ENCODE results near the gene ATXN1. TPM values are rescaled to one million over a fixed set of nuclear protein-coding genes. Genes with fewer than 3 reads are reported as not detected.
A peak's percentile ranks its signal among the peaks of the same experiment; 100 is the strongest.

ATXN1 gene
- polyA plus RNA-seq, 4 donors: 4.6 to 16.5 (median 5.9) TPM

DNA sequence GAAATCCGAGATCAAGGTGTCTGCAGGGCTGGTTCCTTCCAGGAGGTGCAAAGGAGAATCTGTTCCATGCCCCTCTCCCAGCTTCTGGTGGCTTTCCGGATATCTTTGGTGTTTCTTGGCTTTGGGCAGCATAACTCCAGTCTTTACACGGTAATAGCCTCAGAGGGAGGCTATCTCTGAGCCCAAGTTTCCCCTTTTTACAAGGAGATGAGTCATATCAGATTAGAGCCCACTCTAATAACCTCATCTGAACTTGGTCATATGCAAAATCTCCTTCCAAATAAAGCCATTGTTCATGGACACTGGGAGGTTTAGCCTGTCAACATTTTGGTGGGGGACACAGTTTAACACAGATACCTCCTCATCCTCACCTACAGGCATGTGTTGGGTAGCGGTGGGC is 213.7 kb downstream of the ATXN1 start:
- H3K36me3 ChIP-seq (ENCODE audit: control insufficient read depth in 3 of 3, insufficient read depth in 2 of 3, low read depth in 1 of 3, low read length in 3 of 3): peaks cover 0 to 9% (median 0%) of the 10 kb centered on the region in 3 donors
- FAIRE-seq: no peak
- H3K27me3 ChIP-seq (ENCODE audit: control insufficient read depth in 3 of 3, insufficient read depth in 3 of 3, low read length in 3 of 3): no peaks in the 10 kb centered on the region
- WGBS, 3 donors: 87 to 91% (median 88%) methylated on average over 4 of the region's 4 CpGs
- H3K4me1 ChIP-seq (ENCODE audit: control insufficient read depth in 3 of 3, insufficient read depth in 2 of 3, low read depth in 1 of 3, low read length in 2 of 3): peaks cover 0 to 2% (median 0%) of the 10 kb centered on the region in 3 donors
- no peaks in the 10 kb centered on the region for H3K9me3 ChIP-seq (ENCODE audit: control insufficient read depth in 2 of 2, insufficient read depth in 1 of 2, low read depth in 1 of 2, low read length in 1 of 2)
- H3K27ac ChIP-seq (ENCODE audit: low read depth in 1 of 3, low read length in 2 of 3): no peak overlapping the region
- no peak overlapping the region for H3K4me3 ChIP-seq (ENCODE audit: low read depth in 1 of 3, low read length in 3 of 3)
- no peak for DNase-seq

DNA sequence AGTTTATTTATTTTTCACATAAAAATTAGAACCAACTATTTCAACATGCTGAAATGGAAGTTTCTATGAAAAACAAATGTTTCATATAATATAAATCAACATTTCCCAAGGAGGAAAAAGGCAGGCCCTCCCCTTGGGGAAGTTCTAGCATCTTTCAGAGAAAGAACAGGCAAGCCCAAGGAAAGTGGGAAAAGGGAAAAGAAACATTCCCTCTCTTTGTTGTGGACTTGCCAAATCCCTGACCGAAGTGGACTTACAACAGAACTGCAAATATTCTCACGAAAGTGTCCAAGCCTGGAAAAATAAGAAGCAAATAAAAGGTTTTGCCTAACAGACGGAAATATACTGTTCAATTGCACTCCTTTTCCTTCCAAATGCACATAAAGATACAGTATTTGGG is 214.4 kb downstream of the ATXN1 start:
- Histone ChIP-seq H3K27me3 (ENCODE audit: control insufficient read depth in 3 of 3, insufficient read depth in 3 of 3, low read length in 3 of 3) (no peaks in the 10 kb centered on the region), H3K4me1 (ENCODE audit: control insufficient read depth in 3 of 3, insufficient read depth in 2 of 3, low read depth in 1 of 3, low read length in 2 of 3) (peaks cover 0 to 2% (median 0%) of the 10 kb centered on the region in 3 donors), H3K9me3 (ENCODE audit: control insufficient read depth in 2 of 2, insufficient read depth in 1 of 2, low read depth in 1 of 2, low read length in 1 of 2) (no peaks in the 10 kb centered on the region), H3K4me3 (ENCODE audit: low read depth in 1 of 3, low read length in 3 of 3) (no peak overlapping the region), H3K36me3 (ENCODE audit: control insufficient read depth in 3 of 3, insufficient read depth in 2 of 3, low read depth in 1 of 3, low read length in 3 of 3) (peaks cover 0 to 8% (median 0%) of the 10 kb centered on the region in 3 donors), H3K27ac (ENCODE audit: low read depth in 1 of 3, low read length in 2 of 3) (no peak overlapping the region)
- no peak for DNase-seq
- FAIRE-seq: no peak
- 81 to 98% (median 96%) methylated on average over 3 of the region's 3 CpGs for WGBS, 3 donors

DNA sequence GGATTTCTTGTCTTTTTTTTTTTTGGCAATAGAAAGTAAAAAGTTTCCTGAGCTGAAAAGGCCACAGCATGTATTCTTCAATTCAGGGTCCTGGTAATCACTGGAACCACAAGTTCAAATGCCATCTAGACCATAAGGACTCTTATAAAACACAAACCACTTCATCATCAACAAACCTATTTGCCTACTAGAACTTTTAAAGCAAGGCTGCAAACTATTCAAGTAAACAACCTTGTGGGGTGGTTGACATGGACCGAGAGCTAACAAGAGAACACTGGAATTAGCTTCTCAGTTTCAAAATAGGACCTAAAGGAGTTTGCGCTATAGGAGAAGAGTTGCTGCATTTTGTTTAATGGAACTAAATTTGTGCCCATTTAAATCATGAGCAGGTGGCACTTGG is 215.9 kb downstream of the ATXN1 start:
- FAIRE-seq (no peak), DNase-seq (no peak)
- 93 to 100% (median 97%) methylated on average over 2 of the region's 2 CpGs for WGBS, 3 donors

DNA sequence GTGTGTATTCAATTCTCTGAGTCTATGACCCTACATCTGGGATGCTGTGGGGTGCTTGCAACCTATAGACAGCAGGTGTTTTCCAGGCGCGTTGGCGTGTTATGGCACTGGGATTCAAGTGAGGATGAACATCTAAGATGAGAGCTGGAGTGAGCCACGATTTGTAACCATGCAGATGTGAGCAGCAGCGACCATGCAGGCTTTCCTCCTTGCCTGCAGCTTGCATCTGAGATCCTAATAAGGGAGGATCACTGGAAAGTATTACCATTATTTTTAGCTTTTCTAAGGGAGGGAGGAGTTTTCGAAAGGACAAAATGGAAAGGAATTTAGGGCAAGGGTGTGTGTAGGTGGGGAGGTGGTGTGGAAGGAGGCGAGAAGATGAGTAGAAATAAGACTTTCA is 216.7 kb downstream of the ATXN1 start:
- WGBS, 3 donors: 85 to 93% (median 91%) methylated on average over 7 of the region's 7 CpGs
- no peak for DNase-seq
- no peak for FAIRE-seq

More for the DNA sequence above, 215.9 kb downstream of the ATXN1 start:
- Histone ChIP-seq H3K9me3 (ENCODE audit: control insufficient read depth in 2 of 2, insufficient read depth in 1 of 2, low read depth in 1 of 2, low read length in 1 of 2) (no peaks in the 10 kb centered on the region), H3K4me1 (ENCODE audit: control insufficient read depth in 3 of 3, insufficient read depth in 2 of 3, low read depth in 1 of 3, low read length in 2 of 3) (peaks cover 0 to 2% (median 0%) of the 10 kb centered on the region in 3 donors), H3K4me3 (ENCODE audit: low read depth in 1 of 3, low read length in 3 of 3) (no peak overlapping the region), H3K27ac (ENCODE audit: low read depth in 1 of 3, low read length in 2 of 3) (no peak overlapping the region), H3K36me3 (ENCODE audit: control insufficient read depth in 3 of 3, insufficient read depth in 2 of 3, low read depth in 1 of 3, low read length in 3 of 3) (peaks cover 0 to 11% (median 0%) of the 10 kb centered on the region in 3 donors), H3K27me3 (ENCODE audit: control insufficient read depth in 3 of 3, insufficient read depth in 3 of 3, low read length in 3 of 3) (no peaks in the 10 kb centered on the region)

DNA sequence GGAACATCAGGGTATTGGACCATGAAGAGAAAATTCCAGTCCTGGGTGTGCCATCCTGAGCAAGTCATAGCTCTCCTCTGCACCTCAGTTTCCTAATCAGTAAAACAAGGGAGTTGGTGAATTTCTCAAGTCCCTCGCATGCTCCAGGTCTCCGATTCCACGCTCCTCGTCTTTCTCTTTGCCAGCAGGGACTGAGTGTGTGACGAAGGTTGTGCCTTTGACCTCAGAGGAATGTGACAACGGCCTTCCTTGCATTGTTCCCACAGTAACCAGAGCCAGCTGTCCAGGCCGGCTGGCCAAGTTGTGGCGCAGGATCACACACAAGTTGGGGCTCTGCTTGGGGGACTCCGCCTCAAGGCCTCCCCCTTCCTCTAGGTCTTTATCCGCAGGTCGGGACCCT is 217.3 kb downstream of the ATXN1 start:
- H3K27ac ChIP-seq (ENCODE audit: low read depth in 1 of 3, low read length in 2 of 3): peak overlapping the region in 1 of 3 donors; percentile 26
- WGBS, 3 donors: 71 to 84% (median 82%) methylated on average over 11 of the region's 11 CpGs
- FAIRE-seq: no peak

More for the DNA sequence above, 216.7 kb downstream of the ATXN1 start:
- peaks cover 0 to 2% (median 0%) of the 10 kb centered on the region in 3 donors for H3K4me1 ChIP-seq (ENCODE audit: control insufficient read depth in 3 of 3, insufficient read depth in 2 of 3, low read depth in 1 of 3, low read length in 2 of 3)
- H3K4me3 ChIP-seq (ENCODE audit: low read depth in 1 of 3, low read length in 3 of 3): no peak overlapping the region
- no peaks in the 10 kb centered on the region for H3K9me3 ChIP-seq (ENCODE audit: control insufficient read depth in 2 of 2, insufficient read depth in 1 of 2, low read depth in 1 of 2, low read length in 1 of 2)
- H3K36me3 ChIP-seq (ENCODE audit: control insufficient read depth in 3 of 3, insufficient read depth in 2 of 3, low read depth in 1 of 3, low read length in 3 of 3): peaks cover 0 to 11% (median 0%) of the 10 kb centered on the region in 3 donors
- peak overlapping the region in 1 of 3 donors; percentile 26 for H3K27ac ChIP-seq (ENCODE audit: low read depth in 1 of 3, low read length in 2 of 3)
- H3K27me3 ChIP-seq (ENCODE audit: control insufficient read depth in 3 of 3, insufficient read depth in 3 of 3, low read length in 3 of 3): no peaks in the 10 kb centered on the region

DNA sequence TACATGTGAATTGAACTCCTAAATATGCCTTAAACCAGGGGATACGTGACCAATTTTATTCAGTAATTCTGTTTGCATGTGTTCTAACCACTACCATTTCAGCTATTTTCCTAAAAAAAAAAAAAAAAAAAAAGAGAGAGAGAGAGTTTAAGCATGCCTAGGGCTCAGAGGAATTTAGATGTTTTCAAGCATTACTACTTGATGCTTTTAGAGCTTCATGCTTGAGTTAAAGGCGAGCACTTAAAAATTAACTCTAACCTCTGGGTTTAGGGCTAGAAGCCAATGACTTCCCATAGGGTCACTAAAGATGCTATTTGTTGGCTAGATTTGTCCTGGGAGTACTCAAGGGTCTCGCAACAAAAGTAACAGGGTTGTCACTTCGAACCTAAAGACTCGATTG is 217.7 kb downstream of the ATXN1 start:
- Histone ChIP-seq H3K27ac (ENCODE audit: low read depth in 1 of 3, low read length in 2 of 3) (no peak overlapping the region), H3K36me3 (ENCODE audit: control insufficient read depth in 3 of 3, insufficient read depth in 2 of 3, low read depth in 1 of 3, low read length in 3 of 3) (peaks cover 0 to 11% (median 0%) of the 10 kb centered on the region in 3 donors), H3K4me1 (ENCODE audit: control insufficient read depth in 3 of 3, insufficient read depth in 2 of 3, low read depth in 1 of 3, low read length in 2 of 3) (peaks cover 0 to 2% (median 0%) of the 10 kb centered on the region in 3 donors), H3K4me3 (ENCODE audit: low read depth in 1 of 3, low read length in 3 of 3) (no peak overlapping the region), H3K27me3 (ENCODE audit: control insufficient read depth in 3 of 3, insufficient read depth in 3 of 3, low read length in 3 of 3) (no peaks in the 10 kb centered on the region), H3K9me3 (ENCODE audit: control insufficient read depth in 2 of 2, insufficient read depth in 1 of 2, low read depth in 1 of 2, low read length in 1 of 2) (no peaks in the 10 kb centered on the region)
- no peak for DNase-seq
- WGBS, 3 donors: 88 to 94% (median 92%) methylated on average over 5 of the region's 5 CpGs
- no peak for FAIRE-seq

More for the DNA sequence above, 217.3 kb downstream of the ATXN1 start:
- Histone ChIP-seq H3K9me3 (ENCODE audit: control insufficient read depth in 2 of 2, insufficient read depth in 1 of 2, low read depth in 1 of 2, low read length in 1 of 2) (no peaks in the 10 kb centered on the region), H3K36me3 (ENCODE audit: control insufficient read depth in 3 of 3, insufficient read depth in 2 of 3, low read depth in 1 of 3, low read length in 3 of 3) (peaks cover 0 to 11% (median 0%) of the 10 kb centered on the region in 3 donors), H3K27me3 (ENCODE audit: control insufficient read depth in 3 of 3, insufficient read depth in 3 of 3, low read length in 3 of 3) (no peaks in the 10 kb centered on the region), H3K4me1 (ENCODE audit: control insufficient read depth in 3 of 3, insufficient read depth in 2 of 3, low read depth in 1 of 3, low read length in 2 of 3) (peaks cover 0 to 2% (median 0%) of the 10 kb centered on the region in 3 donors), H3K4me3 (ENCODE audit: low read depth in 1 of 3, low read length in 3 of 3) (no peak overlapping the region)
- no peak for DNase-seq

DNA sequence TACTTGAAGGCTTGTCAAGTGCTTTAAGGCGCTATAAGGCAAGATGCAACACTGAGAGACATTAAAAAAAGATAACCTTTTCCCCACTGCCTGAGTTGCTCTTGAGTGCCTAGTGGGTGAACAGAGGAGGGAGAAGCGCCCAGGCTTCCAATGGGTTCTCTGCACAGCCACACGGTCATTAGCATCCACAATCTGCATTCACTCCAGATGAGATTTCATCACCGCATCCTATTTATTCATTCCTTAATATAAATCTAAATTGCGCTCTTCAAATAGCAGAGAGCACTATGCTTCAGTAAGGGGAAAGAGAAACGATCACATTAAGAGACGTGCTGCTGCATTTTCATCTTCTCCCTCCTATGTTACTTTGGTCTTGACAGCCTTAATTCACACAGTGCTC is 219.2 kb downstream of the ATXN1 start:
- Histone ChIP-seq H3K9me3 (ENCODE audit: control insufficient read depth in 2 of 2, insufficient read depth in 1 of 2, low read depth in 1 of 2, low read length in 1 of 2) (peaks cover 0 to 4% of the 10 kb centered on the region in 2 donors), H3K36me3 (ENCODE audit: control insufficient read depth in 3 of 3, insufficient read depth in 2 of 3, low read depth in 1 of 3, low read length in 3 of 3) (peaks cover 0 to 11% (median 0%) of the 10 kb centered on the region in 3 donors), H3K4me3 (ENCODE audit: low read depth in 1 of 3, low read length in 3 of 3) (no peak overlapping the region), H3K4me1 (ENCODE audit: control insufficient read depth in 3 of 3, insufficient read depth in 2 of 3, low read depth in 1 of 3, low read length in 2 of 3) (no peaks in the 10 kb centered on the region), H3K27ac (ENCODE audit: low read depth in 1 of 3, low read length in 2 of 3) (no peak overlapping the region), H3K27me3 (ENCODE audit: control insufficient read depth in 3 of 3, insufficient read depth in 3 of 3, low read length in 3 of 3) (no peaks in the 10 kb centered on the region)
- DNase-seq (no peak), FAIRE-seq (no peak)
- WGBS, 3 donors: 89 to 92% (median 91%) methylated on average over 7 of the region's 7 CpGs

DNA sequence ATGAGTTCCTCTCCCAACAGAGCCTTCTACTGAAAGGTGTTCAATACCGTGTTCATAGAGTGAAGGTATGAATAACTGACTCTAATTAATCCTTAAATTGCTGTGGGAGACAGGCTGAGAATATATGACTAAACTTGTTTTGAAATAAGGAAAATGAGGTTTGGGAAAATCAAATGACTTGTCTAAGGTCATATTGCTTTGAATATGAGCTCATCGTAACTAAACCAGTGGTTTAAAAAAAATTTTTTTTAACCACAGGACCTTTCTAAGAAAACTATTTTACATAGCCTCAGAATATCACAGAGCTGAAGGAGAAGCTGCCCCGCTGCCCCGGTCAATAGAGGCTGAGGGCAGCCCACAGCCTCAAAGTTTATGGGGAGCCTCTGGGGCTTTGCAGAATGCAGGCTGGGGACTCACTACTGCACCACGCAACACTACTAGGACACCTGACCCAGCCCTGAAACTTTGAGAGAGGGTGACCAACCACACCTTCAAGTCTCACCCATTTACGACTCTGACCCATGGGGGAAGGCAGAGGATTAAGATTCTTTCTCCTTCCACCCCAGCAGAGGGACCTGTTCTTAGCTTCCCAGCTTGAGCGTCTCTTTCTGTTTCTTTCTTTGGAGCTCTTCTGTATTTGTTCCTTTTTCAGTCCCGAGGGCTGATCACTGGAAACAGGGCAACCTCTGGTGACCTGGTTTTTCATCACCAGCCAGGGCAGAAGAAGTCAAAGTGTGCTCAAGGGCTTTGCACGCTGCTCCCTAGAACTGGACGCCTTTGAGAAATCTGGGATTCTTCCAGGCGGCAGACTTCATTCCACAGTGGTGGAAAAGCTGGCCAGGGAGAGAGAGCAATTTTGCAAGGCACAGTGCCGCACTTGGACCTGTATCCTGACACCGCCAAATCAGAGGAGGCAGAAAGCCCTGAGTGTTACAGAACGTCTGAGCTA is 220.2 kb downstream of the ATXN1 start:
- peaks cover 0 to 11% (median 0%) of the 10 kb centered on the region in 3 donors for H3K36me3 ChIP-seq (ENCODE audit: control insufficient read depth in 3 of 3, insufficient read depth in 2 of 3, low read depth in 1 of 3, low read length in 3 of 3)
- H3K4me3 ChIP-seq (ENCODE audit: low read depth in 1 of 3, low read length in 3 of 3): no peak overlapping the region
- no peaks in the 10 kb centered on the region for H3K27me3 ChIP-seq (ENCODE audit: control insufficient read depth in 3 of 3, insufficient read depth in 3 of 3, low read length in 3 of 3)
- WGBS, 3 donors: 81 to 88% (median 85%) methylated on average over 14 of the region's 14 CpGs
- DNase-seq (no peak), FAIRE-seq (no peak)
- peaks cover 0 to 5% of the 10 kb centered on the region in 2 donors for H3K9me3 ChIP-seq (ENCODE audit: control insufficient read depth in 2 of 2, insufficient read depth in 1 of 2, low read depth in 1 of 2, low read length in 1 of 2)
- H3K27ac ChIP-seq (ENCODE audit: low read depth in 1 of 3, low read length in 2 of 3): peak overlapping the region in 1 of 3 donors; percentile 17
- H3K4me1 ChIP-seq (ENCODE audit: control insufficient read depth in 3 of 3, insufficient read depth in 2 of 3, low read depth in 1 of 3, low read length in 2 of 3): no peaks in the 10 kb centered on the region

Data from small intestine (tissue), 7 donors.